DMS 273 treated with DMSO at 0.1 percent for 48 hours (cell line): ENCODE data around the gene C1QTNF5.

ENCODE experiments used
- DNase-seq: peaks from one replicate; lab custom pipeline; 2025; lab: John Stamatoyannopoulos, UW

Gene C1QTNF5

GRCh38 chr11:119318240-119319135 lies 22.2 kb downstream of the C1QTNF5 start:
- DNase-seq = no peak

DNA sequence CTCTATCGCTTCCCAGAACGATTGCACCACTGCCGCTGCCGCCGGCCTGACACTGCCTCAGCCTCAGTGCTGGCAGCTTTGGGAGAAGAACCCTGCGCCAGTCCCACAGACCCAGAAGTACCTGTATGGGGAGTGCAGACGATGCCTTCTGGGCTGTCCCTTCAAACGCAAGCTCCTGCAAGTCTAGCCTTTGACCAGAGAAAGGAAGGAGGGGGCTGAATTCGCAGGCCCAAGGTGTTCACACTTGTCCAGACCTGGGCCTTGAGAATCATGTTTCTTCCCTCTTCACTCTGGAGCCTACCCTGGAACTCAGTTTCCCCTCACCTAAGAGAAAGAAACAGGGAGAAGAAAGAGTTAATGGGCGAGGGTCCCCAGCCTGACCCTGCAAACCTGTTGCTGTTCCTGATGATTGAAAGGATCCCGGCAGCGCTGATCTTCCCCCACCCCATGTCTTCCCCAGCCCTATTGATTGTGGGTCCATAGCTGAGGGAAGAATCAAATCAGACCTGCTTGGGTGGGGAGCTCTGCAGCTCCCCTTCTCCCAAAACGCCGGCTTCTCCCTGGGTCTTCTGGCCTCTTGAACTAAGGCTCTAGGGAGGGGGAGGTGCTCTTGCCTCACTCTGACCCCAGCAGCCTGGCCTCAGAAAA lies 23.0 kb downstream of the C1QTNF5 start:
- no peak for DNase-seq

- DNase-seq = no peak
Measured at GRCh38 chr11:119316729-119317591, 23.7 kb downstream of the C1QTNF5 start, which contains the start of gene MCAM. Gene MCAM (minus strand): TSS chr11:119317130. CDS start chr11:119317101, 29 bp downstream.

DNA sequence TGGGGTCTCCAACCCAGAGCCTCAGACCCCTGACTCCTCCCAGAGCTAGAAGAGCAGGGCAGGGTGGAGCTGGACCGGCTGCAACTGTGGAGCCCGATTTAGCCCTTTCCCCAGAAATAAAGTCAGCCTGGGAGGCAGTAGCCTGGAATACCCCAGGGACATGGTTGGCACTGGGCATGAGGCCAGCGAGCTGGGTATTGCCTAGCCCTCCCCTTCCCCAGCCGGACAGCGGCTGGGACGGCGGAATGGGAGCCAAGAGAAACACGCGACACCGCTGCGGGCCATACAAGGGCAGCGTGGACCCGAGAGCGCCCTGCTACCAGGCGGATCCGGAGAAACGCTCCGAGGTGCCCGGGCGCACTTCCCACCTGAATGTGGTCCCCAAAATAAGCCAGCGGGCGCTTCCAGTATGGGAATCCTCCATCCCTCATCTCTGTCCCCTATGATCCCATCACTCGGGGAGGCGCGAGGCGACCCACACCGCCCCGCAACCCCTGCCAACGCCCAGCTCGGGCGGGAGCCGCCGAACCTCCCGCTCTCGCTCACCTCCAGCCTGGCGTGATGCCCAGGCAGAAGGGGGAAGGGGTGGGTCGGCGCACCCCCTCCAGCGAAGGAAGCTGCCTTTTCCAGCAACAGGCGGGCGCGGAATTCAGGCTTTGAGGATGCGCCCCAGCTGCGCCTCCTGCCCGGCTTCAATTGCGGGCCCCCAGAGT lies 24.5 kb downstream of the C1QTNF5 start:
- DNase-seq = peak; percentile 10

GRCh38 chr11:119315131-119316015 lies 25.3 kb downstream of the C1QTNF5 start:
- no peak for DNase-seq

DNA sequence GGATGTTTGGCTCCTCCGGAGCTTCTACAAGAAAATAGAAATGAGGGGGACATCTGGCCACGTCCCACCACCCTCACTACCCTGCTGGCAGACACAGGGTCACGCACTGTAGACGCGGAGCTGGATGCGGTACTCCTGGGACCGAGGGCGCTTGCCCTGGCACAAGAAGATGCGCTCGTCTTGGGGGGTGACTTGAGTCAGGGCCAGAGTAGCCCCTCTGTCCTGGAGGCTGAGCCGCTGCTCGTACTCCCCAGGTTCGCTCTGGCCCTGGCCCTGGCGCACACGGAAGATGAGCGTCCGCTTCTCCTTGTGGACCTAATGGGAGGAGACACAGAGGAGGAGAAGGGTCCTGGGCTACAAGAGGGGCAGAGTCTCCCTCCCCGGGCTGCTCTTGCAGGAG lies 26.0 kb downstream of the C1QTNF5 start:
- no peak for DNase-seq

DNA sequence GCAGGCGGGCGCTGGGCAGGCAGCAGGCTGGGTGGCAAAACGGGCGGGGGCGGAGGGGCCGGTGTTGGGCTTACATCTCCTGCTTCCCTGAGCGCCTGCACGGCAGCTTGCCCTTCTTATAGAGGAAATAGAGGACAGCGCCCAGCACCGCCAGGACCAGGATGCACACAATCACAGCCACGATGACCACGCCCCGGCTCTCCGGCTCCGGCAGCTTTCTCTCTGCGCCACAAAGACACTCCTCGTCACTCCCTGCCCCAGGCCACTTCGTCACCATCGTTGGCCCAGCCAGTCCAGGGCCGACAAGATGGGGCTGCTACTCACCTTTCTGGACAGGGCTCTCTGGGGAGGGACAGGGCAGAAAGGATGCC lies 30.0 kb downstream of the C1QTNF5 start:
- DNase-seq = no peak

DNA sequence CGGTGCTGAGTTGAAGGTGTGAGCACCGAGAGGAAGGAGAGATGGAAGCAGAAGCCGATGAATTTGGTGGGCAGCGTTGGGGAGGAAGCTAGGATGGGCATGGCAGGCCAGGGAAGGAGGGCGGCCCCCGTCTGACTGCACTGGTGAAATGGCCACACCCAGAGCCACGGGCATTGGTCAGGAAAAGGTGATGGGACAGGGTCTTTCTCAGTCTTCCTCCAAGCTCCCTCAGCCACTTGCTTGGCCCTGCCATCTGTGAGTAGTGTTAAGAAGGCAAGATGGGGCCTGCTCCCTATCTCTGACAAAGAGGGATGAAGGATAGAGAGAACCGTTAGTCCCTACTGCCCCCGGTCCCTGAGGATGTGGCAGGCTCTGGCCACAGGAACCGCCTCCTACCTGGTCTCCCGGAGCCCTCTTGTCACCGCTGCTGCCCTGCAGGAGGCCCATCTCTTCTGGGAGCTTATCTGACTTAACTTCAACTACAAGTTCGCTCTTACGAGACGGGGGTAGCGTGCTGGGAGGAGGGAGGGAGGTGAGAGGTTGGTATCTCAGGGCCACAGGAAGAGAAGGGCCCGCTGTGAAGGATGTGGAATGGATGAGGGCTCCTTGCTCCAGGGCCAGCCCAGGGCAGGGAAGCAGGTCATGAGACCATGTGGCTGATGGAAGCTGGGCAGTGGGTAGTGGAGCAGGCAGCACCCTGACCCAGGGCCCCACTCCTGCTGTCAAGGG lies 30.6 kb downstream of the C1QTNF5 start:
- no peak for DNase-seq

- DNase-seq = no peak
Measured at GRCh38 chr11:119309411-119309810, 31.3 kb downstream of the C1QTNF5 start.

GRCh38 chr11:119307974-119308373 lies 32.7 kb downstream of the C1QTNF5 start:
- DNase-seq = no peak

- DNase-seq = no peak
Measured at GRCh38 chr11:119307219-119307618, 33.5 kb downstream of the C1QTNF5 start.

GRCh38 chr11:119306373-119306890 lies 34.3 kb downstream of the C1QTNF5 start:
- DNase-seq = no peak

GRCh38 chr11:119305556-119306372 lies 34.9 kb downstream of the C1QTNF5 start:
- DNase-seq = no peak

GRCh38 chr11:119303227-119303718 lies 37.4 kb downstream of the C1QTNF5 start:
- no peak for DNase-seq

- no peak for DNase-seq
Measured at GRCh38 chr11:119300198-119300964, 40.3 kb downstream of the C1QTNF5 start.

GRCh38 chr11:119299416-119299815 lies 41.3 kb downstream of the C1QTNF5 start:
- no peak for DNase-seq

DNA sequence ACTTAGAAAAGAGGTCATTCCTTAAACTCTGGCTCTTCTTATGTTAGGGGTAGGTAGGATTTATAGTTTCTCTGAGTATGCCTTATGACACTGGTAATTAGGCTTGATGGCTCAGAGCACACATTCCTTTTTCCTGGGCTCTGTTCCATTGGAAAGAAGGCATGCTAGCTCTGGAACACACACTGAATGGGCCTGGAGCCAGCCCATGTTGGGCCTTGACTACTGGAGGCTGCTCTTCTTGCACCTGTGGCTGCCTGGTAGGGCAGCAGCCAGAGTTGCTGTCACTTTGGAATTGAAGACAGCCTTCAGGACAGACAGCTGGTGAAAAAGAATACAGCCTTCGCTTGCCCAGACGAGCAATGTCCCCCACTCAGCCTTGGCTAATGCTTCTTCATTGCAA lies 42.0 kb downstream of the C1QTNF5 start:
- no peak for DNase-seq

DNA sequence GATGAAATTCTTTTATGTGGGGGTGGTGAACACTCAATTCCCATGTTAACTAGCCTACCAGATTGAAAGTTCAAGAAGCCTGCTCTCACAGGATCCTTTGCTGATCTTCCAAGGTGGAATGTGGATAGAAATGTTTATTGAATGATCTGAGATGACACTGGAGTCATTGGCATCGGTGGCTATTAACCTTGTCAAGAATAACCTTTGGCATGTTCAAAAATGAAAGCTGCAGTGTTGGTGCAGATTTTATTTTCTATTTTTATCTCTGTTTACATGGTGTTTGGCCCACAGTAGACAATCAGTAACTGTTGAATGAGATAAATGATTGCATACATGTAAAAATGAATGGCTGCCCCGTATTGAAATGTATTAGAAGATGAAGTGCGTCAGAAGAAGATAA lies 42.7 kb downstream of the C1QTNF5 start:
- DNase-seq = no peak
